HG02610 (cell line): ENCODE data around the gene VSTM2L.

Experiments used
- ATAC-seq: cut with Tn5 transposase; IDR thresholded peaks from one replicate; pipeline ENCODE4 v1.9.1; 2021; ENCODE audit warnings: mild to moderate bottlenecking, moderate library complexity; ENCODE audit not compliant: unreplicated experiment

The VSTM2L gene

DNA sequence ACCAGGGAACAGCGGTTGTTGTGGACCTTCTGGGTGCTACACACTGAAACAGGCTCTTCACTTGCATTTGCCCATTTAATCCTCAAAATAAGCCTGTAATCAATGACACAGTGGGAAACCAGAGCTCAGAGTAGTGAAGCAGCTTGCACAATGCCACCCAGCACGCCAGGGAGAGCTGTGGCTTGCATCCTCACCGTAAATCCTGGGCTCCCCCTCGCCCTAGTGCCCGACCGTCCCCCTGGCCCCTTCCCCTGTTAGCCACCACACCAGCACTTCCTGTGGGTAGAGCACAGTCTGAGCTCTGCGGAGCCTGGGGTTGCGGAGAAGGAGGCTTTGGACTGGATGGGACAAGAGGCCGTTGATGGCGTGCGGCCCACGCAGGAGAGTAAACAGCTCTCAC, 14.5 kb downstream of the VSTM2L start:
- ATAC-seq, result no peak

DNA sequence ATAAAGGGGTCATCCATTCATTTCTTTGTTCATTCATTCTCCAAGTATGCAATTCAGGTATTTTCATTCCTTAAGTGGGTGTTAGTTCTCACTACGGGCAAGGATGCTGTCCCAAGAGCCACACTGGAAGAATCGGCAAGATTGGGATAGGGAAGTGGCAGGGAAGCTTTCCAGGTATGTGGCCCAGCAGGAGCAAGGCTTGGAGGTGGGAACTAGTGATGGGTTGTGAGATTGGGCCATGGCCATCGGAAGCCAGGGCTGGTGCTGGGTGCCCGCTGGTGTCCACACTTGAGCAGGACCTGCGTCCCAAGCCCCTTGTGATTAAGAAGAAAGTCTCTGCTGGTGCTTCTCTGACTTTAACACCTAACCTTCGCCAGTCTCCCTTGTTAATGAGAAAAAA, 15.1 kb downstream of the VSTM2L start:
- no peak for ATAC-seq

DNA sequence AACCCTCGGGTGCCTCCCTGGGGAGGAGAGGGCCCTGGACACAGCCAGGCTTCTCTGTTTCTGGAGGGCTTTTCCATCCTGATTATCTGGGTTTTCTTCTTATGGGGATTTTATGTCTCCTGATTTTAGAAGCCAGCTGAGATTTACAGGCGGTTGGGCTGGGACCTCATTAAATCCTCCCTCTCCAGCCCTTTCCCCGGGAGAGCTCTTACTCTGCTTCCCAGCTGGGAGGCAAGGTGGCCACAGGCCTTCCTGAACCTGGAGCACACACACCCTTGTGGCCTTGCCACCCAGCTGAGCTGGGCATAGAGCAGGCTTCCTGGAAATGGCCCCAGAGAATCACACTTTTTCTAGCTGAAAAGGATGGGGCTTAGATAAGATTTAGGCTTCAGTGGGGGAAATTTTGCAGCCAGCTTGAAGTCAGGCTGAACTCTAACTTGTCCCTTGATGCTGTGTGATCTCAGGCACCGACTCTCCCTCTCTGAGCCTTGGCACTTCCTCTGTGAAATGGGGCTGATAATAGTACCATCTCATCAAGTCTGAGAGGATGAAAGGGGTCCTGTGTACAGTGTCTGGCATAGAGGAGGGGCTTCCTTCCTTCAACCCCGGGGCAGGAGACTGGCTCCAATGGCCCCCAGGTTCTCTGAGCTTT, 16.6 kb downstream of the VSTM2L start:
- ATAC-seq, result no peak

DNA sequence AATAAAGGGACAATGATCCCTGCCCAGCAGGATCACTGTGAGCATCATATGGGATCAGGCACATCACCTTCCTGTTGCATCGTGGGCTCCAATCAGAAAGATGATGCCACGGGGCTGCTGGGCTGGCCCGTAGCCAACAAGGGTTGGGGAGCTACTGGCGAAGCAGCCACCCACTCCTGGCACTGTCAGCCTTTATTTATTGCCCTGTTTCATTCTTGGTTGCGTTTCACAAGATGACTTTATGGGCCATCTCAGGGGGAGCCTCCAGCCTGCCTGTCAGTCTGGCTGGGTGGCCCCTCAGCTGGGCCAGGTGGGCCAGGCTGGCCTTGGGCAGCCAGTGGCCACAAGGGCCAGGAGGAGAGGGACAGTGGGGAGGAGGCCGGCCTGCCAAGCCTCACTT, 17.3 kb downstream of the VSTM2L start:
- ATAC-seq, result no peak

DNA sequence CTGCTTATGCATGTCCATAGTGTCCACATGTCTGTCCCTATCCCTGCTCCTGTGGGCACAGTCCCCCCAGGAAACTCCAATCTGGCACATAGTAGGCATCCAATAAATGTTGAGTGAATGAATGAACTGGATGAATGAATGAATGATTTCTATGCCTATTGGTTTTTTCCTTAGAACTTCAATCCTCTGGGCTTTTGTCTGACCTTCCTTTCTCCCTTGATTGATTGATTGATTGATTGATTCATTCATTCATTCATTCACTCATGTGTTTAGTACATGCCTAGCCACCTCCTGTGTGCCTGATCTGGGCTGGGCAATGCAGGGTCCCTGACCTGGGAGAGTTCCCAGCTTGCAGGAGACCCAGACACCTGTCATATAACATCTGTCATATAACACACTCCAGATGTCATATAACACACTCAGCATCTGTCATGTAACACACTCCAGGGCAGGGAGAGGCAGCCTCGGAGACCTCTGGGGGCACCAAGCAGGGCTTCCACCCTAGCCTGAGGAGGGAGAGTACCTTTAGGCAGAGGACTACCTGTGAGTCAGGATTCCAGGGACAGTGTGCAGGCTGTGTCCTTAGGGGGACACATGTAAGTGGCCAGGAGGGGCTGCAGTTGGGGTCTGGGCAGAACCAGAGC, 17.9 kb downstream of the VSTM2L start:
- no peak for ATAC-seq

DNA sequence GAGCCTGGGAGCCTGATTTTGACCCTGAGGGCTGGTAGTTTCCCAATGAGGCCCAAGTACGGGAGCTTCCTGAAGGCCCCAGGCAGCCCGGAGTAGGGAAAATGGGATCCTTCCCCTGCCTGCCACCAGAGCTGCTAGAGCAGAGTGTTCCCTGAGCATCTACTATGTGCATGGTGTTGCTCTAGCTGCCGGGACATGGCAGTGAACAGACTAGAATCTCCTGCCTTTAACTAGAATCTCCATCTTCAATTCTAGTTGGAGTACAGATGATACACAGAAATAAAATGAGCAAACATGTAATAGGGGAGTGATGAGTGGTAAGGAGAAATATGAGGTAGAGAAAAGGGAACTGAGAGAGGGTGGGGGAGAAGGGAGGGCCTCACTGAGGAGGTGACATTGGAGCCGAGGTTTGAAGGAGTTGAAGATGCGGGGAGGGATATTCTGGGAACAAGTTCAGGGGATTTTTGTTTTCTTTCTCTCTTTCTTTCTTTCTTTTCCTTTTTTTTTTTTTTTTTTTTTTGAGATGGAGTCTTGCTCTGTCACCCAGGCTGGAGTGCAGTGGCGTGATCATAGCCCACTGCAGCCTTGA, 18.5 kb downstream of the VSTM2L start:
- peak; percentile 62 for ATAC-seq

DNA sequence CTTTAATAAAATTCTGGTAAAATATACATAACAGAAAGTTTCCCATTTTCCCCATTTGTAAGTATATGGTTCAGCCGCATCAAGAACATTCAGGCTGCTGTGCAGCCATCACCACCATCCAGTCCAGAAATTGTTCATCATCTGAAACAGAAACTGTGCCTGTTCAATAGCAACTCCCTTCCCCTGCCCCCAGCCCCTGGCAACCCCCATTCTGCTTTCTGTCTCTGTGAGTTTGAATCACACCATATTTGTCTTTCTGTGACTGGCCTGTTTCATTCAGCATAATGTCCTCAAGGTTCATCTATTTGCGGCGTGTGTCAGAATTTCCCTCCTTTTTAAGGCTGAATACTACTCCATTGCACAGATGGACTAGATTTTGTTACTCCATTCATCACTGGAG, 19.1 kb downstream of the VSTM2L start:
- peak; percentile 81 for ATAC-seq

DNA sequence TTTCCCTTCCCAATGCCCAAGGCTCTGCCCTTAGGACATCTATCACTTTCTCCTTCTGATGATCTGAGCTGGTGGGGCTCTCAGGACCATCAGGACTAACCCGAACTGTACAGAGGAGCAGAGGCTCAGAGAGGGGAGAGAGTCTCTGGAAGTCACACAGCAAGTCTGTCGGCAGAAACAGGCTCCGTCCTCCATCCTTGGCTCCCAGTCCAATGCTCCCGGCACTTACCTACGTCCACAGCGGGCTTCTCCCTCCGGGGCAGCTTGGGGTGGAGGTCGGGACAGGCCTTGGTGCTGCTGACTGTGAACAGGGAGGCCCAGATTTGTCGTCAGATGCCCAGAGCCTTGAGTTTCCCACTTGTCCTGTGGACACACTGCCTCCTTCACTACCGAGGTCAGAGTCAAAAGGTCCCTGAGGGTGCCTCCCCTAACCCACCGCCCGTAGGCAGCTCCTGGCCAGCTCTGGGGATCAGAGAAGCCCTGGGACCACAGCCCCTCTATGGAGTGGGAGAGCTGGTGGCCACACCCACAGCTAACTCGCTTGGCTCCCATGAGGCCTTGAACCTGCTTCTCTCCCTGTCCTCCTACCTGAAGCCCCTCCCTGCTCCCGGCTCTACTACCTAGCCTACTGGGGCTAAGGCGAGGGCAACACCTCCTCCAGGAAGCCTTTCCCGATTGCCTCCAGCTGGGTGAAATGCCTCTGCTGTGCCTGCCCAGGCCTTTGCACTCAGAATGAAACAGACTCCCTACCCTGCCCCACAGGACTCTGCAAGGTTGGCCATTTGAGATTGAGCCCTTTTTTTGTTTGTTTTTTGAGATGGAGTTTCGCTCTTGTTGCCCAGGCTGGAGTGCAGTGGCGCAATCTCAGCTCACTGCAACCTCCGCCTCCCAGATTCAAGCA, 22.6 kb downstream of the VSTM2L start:
- ATAC-seq, result no peak

DNA sequence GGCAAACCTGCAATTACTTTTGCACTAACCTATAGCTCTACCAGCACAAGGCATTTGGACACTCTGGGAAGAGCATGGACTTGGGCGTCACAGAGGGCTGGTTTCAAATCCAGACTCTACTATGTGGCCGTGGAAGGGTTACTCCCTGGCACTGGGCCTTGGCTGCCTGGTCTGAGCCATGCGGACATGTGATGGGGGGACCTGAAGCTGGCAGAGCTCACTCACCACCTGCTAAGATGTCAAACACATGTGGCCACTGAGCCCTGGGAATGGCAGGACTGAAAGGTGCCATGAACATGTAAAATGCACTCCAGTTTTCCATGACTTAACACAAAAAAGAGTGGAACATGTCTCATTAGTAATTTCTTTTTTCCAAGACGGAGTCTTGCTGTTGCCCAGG, 23.7 kb downstream of the VSTM2L start:
- no peak for ATAC-seq

DNA sequence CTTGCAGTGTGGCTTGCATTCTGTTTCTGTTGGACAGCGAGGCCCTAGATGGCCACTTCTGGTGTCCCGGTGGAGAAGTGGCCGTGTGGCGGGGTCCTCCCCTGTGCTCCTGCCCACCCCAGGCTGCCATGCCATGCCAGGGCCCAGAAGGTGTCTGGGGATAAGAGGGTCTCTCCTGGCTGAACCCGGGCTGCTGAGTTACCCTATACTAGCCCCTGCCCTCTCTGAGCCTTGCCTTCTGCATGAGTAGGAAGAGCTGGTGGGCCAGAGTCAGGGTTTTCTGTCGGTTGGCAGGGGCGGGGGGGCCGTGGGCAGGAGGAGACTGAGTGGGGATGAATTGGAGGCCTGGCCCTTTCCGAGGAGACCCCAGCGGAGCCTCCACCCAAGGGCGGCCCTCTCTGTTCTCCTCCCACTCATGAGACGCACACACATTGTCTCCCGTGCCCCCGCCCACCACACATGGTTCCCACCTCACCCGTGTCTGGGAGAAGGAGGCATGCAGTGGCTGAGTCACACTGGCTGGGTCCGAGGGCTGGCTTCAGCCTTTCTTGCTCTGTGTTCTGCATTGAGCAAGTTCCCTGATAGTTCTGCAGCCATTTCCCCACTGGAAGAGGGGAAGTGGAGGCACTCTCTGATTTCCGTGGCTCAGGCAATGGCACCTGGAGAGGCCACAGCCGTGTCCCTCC, 24.6 kb downstream of the VSTM2L start:
- ATAC-seq, result no peak

DNA sequence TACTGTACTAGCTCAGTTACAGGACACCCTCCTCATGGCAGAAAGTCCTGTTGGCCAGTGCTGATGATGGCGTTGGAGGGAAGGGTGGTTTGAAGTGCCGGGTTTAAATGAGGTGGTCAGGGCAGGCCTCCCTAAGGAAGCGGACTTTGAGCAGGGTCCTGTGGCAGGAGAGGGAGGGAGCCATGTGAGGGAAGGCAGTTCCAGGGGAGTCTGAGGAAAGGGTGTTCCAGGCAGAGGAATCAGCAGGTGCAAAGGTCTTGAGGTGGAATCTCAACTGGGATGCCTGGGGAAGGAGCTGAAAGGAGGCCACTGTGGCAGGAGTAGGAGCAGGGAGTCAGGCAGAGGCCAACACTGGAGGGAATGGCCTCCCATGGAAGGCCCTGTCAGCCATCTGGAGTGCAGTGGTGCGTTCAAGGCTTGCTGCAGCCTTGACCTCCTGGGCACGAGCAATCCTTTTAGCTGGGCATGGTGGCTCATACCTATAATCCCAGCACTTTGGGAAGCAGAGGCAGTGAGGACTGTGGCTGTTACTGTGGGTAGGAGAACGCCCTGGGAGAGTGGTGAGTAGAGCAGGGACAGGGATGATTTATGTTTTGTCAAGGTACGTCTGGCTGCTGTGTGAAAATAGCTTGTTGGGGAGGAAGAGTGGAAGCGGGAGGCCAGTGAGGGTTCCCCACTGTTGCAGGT, 26.2 kb downstream of the VSTM2L start:
- no peak for ATAC-seq

DNA sequence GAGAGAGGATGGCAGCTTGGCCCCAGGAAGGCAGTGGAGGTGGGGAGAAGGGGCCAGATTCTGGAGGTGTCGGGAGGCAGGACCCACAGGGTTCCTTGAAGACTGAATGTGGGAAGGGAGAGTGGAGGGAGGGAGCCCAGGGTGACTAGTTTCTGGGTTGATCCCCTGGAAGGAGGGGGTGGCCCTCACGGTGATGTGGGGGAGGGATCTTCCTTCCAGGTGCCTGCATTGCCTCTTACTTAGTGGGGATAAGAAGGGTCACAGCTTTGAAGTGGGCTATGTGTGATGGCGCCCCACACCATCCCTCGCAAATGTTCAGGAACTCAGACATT, 26.7 kb downstream of the VSTM2L start:
- no peak for ATAC-seq

DNA sequence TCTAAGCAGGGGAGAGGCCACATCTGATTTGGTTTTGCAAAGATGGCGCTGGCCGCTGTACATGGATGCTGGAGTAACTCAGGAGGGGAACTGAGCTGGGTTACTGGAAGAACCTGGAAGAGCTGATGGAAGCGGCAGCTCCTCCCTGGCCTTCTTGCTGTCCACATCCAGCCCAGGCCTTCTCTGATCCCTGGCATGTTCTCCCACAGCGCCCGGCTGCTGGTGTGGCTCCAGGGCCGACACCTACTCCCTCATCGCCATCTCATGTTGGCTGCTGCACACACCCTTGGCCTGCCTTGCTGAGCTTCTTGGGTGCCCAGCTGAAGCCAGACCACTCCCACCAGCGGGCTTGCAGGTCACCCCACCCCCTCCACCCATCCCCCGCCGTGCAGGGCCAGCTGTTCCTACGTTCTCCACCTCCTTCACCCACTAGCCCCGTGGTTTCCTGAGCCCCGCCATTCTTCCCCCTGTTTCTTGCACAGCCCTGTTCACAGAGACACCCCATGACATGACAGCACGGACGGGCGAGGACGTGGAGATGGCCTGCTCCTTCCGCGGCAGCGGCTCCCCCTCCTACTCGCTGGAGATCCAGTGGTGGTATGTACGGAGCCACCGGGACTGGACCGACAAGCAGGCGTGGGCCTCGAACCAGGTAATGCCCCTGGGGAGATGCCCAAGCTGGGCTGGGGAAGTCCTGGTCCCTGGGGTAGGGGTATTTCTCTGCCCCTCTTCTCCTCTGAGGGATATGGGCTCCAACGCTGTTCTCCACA, 28.4 kb downstream of the VSTM2L start:
- ATAC-seq, result no peak

DNA sequence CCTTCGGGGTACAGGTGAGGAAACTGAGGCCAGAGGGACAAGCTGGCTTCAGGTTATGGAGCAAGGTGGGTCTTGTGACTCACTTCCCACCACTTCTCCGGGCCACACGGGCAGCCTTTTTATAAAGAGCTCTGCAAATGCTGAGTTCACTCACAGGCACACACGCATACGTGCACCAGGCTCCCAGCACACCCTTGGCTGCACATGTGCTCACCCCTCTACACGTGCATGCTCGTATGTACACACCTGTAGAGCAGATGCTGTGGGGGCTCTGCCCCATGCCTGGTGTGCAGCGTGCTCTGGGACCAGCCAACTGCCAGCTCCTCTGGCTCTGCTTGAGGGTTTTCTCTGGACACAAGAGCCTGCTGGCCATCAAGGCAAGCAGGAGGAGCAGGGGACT, 29.1 kb downstream of the VSTM2L start:
- no peak for ATAC-seq

DNA sequence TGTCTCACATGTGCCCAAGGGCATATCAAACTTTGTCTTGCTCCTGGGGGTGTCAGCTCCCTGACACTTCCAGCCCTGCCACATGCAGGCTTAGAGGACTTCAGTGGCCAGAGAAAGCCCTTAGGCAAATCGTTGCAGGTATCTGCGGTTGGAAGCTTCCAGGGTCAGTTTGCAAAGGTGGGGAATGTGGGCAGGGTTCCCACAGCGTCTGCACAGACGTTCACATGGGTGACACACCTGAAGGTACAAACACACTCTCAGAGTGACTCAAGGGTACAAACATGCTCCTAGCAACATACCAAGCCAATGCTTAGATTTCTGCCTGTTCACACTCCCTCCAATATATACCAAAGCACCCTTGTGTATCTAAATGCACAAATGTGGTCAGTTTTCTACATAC, 30.0 kb downstream of the VSTM2L start:
- no peak for ATAC-seq

DNA sequence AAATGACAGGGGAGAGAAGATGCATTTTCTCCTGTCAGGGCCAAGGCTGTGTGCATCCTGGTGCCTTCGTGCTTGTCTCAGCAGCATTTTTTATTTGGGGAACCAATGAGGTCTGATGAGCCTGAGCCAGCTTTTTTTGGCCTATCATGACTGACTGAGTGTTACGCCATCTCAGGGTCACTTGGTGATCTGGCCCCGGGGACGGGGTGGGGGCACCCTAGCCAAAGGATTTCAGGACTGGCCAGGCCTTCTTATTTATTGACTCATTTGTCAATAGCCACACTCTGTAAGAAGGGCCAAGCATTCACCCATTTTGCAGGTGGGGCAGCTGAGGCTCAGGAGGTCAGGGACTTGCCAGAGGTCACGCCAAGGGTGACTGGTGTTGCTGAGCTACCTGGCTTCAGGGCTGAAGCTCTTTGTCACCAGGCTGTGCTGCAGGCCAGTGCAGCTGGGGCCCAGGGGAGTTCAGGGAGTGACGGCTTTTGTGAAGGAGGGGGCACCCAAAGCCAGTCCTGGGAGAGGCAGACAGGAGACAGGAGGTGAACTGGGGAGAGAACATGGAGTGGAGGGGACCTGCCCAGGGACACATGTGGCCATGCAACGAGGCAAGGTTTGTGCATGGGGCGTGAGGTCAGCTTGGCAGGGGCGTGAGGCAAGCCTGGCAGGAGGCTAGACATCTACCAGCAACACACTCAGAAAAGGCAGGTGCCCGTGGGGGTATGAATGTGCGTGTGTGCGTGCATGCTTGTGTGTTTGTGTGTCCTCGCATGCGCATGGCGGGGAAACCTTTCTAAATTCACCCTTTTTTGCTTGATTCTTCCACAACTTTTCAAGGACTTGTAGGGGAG, 31.1 kb downstream of the VSTM2L start:
- no peak for ATAC-seq

DNA sequence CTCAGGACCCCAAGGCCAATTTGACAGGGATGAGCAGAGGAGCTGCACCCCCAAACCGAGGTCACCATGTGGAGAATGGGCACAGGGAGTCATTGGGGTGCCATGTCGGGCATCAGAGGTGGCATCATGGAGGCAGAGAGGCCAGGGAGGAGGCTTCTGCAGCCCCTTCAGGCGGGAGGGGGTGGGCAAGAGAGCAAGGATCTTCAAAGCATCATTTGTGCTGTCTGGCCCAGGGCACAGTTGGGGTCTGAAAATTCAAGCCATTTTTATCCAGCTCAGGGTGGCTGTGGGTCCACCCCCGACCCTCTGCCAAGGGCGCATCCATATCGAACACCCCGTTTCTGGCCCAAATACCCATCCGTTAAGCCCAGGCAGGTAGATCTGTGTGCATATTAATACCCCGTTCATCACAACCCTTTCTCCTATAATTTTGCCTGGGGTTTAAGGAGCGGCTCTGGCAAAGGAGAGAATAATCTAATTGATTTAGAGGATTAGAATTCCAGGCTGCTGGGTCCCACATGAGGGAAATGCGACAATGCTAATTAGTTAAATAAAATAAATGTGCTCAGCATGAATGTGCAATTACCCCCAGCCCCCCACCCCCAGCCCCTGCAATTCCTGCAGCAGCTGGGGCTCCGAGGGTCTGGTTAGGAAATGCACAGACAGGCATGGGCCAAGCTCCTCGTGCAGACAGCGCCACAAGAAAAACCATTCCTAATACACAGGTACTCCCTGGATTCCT, 31.9 kb downstream of the VSTM2L start:
- no peak for ATAC-seq

DNA sequence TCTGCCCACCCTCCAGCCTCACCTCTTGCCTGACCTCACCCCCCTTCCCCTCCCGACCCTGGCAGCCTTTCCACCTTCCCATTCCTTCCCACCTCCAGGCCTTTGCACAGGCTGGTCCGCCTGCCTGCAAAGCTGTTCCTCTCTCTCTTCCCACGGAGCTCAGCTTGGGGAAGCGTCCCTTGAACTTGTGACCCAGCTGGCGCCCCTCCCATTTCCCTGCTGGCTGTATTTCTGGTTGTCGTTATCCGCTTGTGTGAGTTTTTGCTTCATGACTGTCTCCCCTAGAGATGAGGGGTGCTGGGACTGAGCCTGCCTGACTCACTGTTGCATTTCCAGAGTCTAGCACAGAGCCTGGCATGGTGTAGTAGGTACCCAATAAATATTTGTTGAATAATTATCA, 32.5 kb downstream of the VSTM2L start:
- no peak for ATAC-seq
